ENCODE measurements around the gene EEF2. TPM values are rescaled to one million over a fixed set of nuclear protein-coding genes. Genes with fewer than 3 reads are reported as not detected.
"Not testable (repeated sequence)": the region's sequence is repeated elsewhere in the genome, so short reads cannot be mapped to it uniquely, and the experiment has no call there.

The EEF2 gene
- total RNA-seq, 1 experiment from 2014 or later, result 1,644 TPM

GRCh38 chr19:4000798-4001197, 15.5 kb upstream of the EEF2 start:
- H3K36me3 ChIP-seq (ENCODE audit: insufficient read depth, low read length); H3K79me2 ChIP-seq (ENCODE audit: low read length); H3K27me3 ChIP-seq (ENCODE audit: low read length); H3K4me3 ChIP-seq (ENCODE audit: low read length); H3K9me2 ChIP-seq (replicated peaks; ENCODE audit: insufficient read depth, low read length); H3K27ac ChIP-seq (ENCODE audit: low read length); H3K4me1 ChIP-seq (ENCODE audit: low read length); DNase-seq; H3K9ac ChIP-seq (ENCODE audit: low read length); H2AFZ ChIP-seq (ENCODE audit: low read length); H3K9me3 ChIP-seq (ENCODE audit: low read length); H3K4me2 ChIP-seq (ENCODE audit: low read depth, low read length, poor library complexity, severe bottlenecking); H4K20me1 ChIP-seq (ENCODE audit: insufficient read depth, low read depth, low read length): not testable (repeated sequence)

- H3K9me3 ChIP-seq (ENCODE audit: low read length); H3K4me1 ChIP-seq (ENCODE audit: low read length); H2AFZ ChIP-seq (ENCODE audit: low read length); DNase-seq; H3K9ac ChIP-seq (ENCODE audit: low read length); H3K27ac ChIP-seq (ENCODE audit: low read length); H3K36me3 ChIP-seq (ENCODE audit: insufficient read depth, low read length); H3K79me2 ChIP-seq (ENCODE audit: low read length); H4K20me1 ChIP-seq (ENCODE audit: insufficient read depth, low read depth, low read length); H3K4me3 ChIP-seq (ENCODE audit: low read length); H3K4me2 ChIP-seq (ENCODE audit: low read depth, low read length, poor library complexity, severe bottlenecking); H3K27me3 ChIP-seq (ENCODE audit: low read length); H3K9me2 ChIP-seq (replicated peaks; ENCODE audit: insufficient read depth, low read length): not testable (repeated sequence)
Measured at GRCh38 chr19:3998667-3999412, 13.6 kb upstream of the EEF2 start.

- Histone ChIP-seq H3K27ac (ENCODE audit: low read length) (no peak overlapping the region), H3K79me2 (ENCODE audit: low read length) (no peaks in the 10 kb centered on the region), H3K4me3 (ENCODE audit: low read length) (no peak overlapping the region), H3K4me1 (ENCODE audit: low read length) (no peaks in the 10 kb centered on the region), H2AFZ (ENCODE audit: low read length) (no peak overlapping the region), H3K27me3 (ENCODE audit: low read length) (no peaks in the 10 kb centered on the region), H3K9ac (ENCODE audit: low read length) (no peak overlapping the region), H3K36me3 (ENCODE audit: insufficient read depth, low read length) (no peaks in the 10 kb centered on the region), H4K20me1 (ENCODE audit: insufficient read depth, low read depth, low read length) (no peaks in the 10 kb centered on the region), H3K4me2 (ENCODE audit: low read depth, low read length, poor library complexity, severe bottlenecking) (no peak overlapping the region), H3K9me2 (replicated peaks; ENCODE audit: insufficient read depth, low read length) (no peaks in the 10 kb centered on the region), H3K9me3 (ENCODE audit: low read length) (no peaks in the 10 kb centered on the region)
- DNase-seq, result no peak
Measured at GRCh38 chr19:3995607-3996006, 10.3 kb upstream of the EEF2 start.

- DNase-seq, result peak; percentile 40
- H3K4me3 ChIP-seq (ENCODE audit: low read length), result no peak overlapping the region
- H3K9me3 ChIP-seq (ENCODE audit: low read length), result no peaks in the 10 kb centered on the region
- peaks cover 33% of the 10 kb centered on the region for H3K4me1 ChIP-seq (ENCODE audit: low read length)
- no peaks in the 10 kb centered on the region for H4K20me1 ChIP-seq (ENCODE audit: insufficient read depth, low read depth, low read length)
- no peaks in the 10 kb centered on the region for H3K79me2 ChIP-seq (ENCODE audit: low read length)
- H3K9ac ChIP-seq (ENCODE audit: low read length), result no peak overlapping the region
- no peaks in the 10 kb centered on the region for H3K9me2 ChIP-seq (replicated peaks; ENCODE audit: insufficient read depth, low read length)
- no peaks in the 10 kb centered on the region for H3K36me3 ChIP-seq (ENCODE audit: insufficient read depth, low read length)
- peak overlapping the region; percentile 88 for H2AFZ ChIP-seq (ENCODE audit: low read length)
- no peak overlapping the region for H3K27ac ChIP-seq (ENCODE audit: low read length)
- no peaks in the 10 kb centered on the region for H3K27me3 ChIP-seq (ENCODE audit: low read length)
- H3K4me2 ChIP-seq (ENCODE audit: low read depth, low read length, poor library complexity, severe bottlenecking), result no peak overlapping the region
Measured at GRCh38 chr19:3990815-3991117, 5.5 kb upstream of the EEF2 start.

- Histone ChIP-seq H3K4me2 (ENCODE audit: low read depth, low read length, poor library complexity, severe bottlenecking) (peak overlapping the region; percentile 85), H3K9me2 (replicated peaks; ENCODE audit: insufficient read depth, low read length) (no peaks in the 10 kb centered on the region), H3K27me3 (ENCODE audit: low read length) (no peaks in the 10 kb centered on the region), H3K4me1 (ENCODE audit: low read length) (peaks cover 45% of the 10 kb centered on the region), H3K9me3 (ENCODE audit: low read length) (no peaks in the 10 kb centered on the region), H4K20me1 (ENCODE audit: insufficient read depth, low read depth, low read length) (peaks cover 23% of the 10 kb centered on the region), H3K4me3 (ENCODE audit: low read length) (peak overlapping the region; percentile 96; the same call in 1 of the 2 replicates), H3K9ac (ENCODE audit: low read length) (peak overlapping the region; percentile 57), H3K27ac (ENCODE audit: low read length) (no peak overlapping the region), H3K36me3 (ENCODE audit: insufficient read depth, low read length) (peaks cover 22% of the 10 kb centered on the region), H2AFZ (ENCODE audit: low read length) (peak overlapping the region; percentile 44; the same call in 1 of the 2 replicates), H3K79me2 (ENCODE audit: low read length) (peaks cover 25% of the 10 kb centered on the region)
- peak; percentile 96 for DNase-seq
Measured at GRCh38 chr19:3987619-3988371, 2.5 kb upstream of the EEF2 start.

GRCh38 chr19:3986260-3987041, 1.2 kb upstream of the EEF2 start:
- Histone ChIP-seq H3K27ac (ENCODE audit: low read length) (peak overlapping the region; percentile 9; the same call in 1 of the 2 replicates), H3K79me2 (ENCODE audit: low read length) (peaks cover 37% of the 10 kb centered on the region), H3K4me3 (ENCODE audit: low read length) (peak overlapping the region; percentile 96), H3K4me1 (ENCODE audit: low read length) (peaks cover 45% of the 10 kb centered on the region), H3K27me3 (ENCODE audit: low read length) (no peaks in the 10 kb centered on the region), H3K9ac (ENCODE audit: low read length) (peak overlapping the region; percentile 66), H4K20me1 (ENCODE audit: insufficient read depth, low read depth, low read length) (peaks cover 36% of the 10 kb centered on the region), H3K9me3 (ENCODE audit: low read length) (no peaks in the 10 kb centered on the region), H3K4me2 (ENCODE audit: low read depth, low read length, poor library complexity, severe bottlenecking) (peak overlapping the region; percentile 85), H3K36me3 (ENCODE audit: insufficient read depth, low read length) (peaks cover 36% of the 10 kb centered on the region), H2AFZ (ENCODE audit: low read length) (peak overlapping the region; percentile 86), H3K9me2 (replicated peaks; ENCODE audit: insufficient read depth, low read length) (no peaks in the 10 kb centered on the region)
- peak; percentile 91 for DNase-seq

- DNase-seq, result no peak
Measured at GRCh38 chr19:3985643-3986259, 488 bp upstream of the EEF2 start.

GRCh38 chr19:3984584-3984907, 717 bp downstream of the EEF2 start:
- Histone ChIP-seq H3K9me2 (replicated peaks; ENCODE audit: insufficient read depth, low read length) (no peaks in the 10 kb centered on the region), H3K4me3 (ENCODE audit: low read length) (peak overlapping the region; percentile 96), H3K36me3 (ENCODE audit: insufficient read depth, low read length) (peaks cover 52% of the 10 kb centered on the region), H2AFZ (ENCODE audit: low read length) (no peak overlapping the region), H3K27me3 (ENCODE audit: low read length) (no peaks in the 10 kb centered on the region), H4K20me1 (ENCODE audit: insufficient read depth, low read depth, low read length) (peaks cover 54% of the 10 kb centered on the region), H3K9ac (ENCODE audit: low read length) (peak overlapping the region; percentile 96), H3K27ac (ENCODE audit: low read length) (peak overlapping the region; percentile 92), H3K4me1 (ENCODE audit: low read length) (peaks cover 42% of the 10 kb centered on the region), H3K79me2 (ENCODE audit: low read length) (peaks cover 42% of the 10 kb centered on the region), H3K4me2 (ENCODE audit: low read depth, low read length, poor library complexity, severe bottlenecking) (peak overlapping the region; percentile 85), H3K9me3 (ENCODE audit: low read length) (no peaks in the 10 kb centered on the region)
- DNase-seq, result no peak

More at GRCh38 chr19:3985643-3986259, 488 bp upstream of the EEF2 start:
- Histone ChIP-seq H3K27ac (ENCODE audit: low read length) (peak overlapping the region; percentile 13; the same call in 1 of the 2 replicates), H4K20me1 (ENCODE audit: insufficient read depth, low read depth, low read length) (peaks cover 44% of the 10 kb centered on the region), H3K4me1 (ENCODE audit: low read length) (peaks cover 45% of the 10 kb centered on the region), H3K9me2 (replicated peaks; ENCODE audit: insufficient read depth, low read length) (no peaks in the 10 kb centered on the region), H3K79me2 (ENCODE audit: low read length) (peaks cover 42% of the 10 kb centered on the region), H3K27me3 (ENCODE audit: low read length) (no peaks in the 10 kb centered on the region), H3K4me2 (ENCODE audit: low read depth, low read length, poor library complexity, severe bottlenecking) (peak overlapping the region; percentile 85), H2AFZ (ENCODE audit: low read length) (peak overlapping the region; percentile 69), H3K9me3 (ENCODE audit: low read length) (no peaks in the 10 kb centered on the region), H3K4me3 (ENCODE audit: low read length) (peak overlapping the region; percentile 96), H3K9ac (ENCODE audit: low read length) (peak overlapping the region; percentile 66), H3K36me3 (ENCODE audit: insufficient read depth, low read length) (peaks cover 43% of the 10 kb centered on the region)
